Measurements from ENCODE around the gene GPRC6A. TPM values are rescaled to one million over a fixed set of nuclear protein-coding genes. Genes with fewer than 3 reads are reported as not detected.

Gene GPRC6A
- total RNA-seq, 1 donor from 2014 or later: not detected

DNA sequence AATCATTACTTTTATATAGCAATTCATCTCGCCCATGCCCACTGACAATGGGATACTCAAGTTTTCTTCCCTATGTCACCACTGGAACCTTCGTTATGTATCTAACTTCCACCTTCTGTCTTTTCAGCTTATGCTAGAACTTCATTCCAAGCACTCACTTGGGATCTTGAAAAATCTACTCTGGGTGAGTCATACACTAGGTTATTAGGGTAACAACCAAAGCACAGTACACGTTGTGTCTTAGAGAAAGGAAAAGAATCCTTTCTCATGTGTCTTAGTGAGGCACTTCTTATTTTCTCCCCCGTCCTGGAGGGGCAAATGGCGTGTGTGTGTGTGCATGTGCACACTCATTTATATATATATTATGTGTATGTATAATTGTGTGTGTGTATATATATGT is 45.0 kb downstream of the GPRC6A start:
- intact Hi-C loops (cut with micrococcal nuclease): no loop called here

DNA sequence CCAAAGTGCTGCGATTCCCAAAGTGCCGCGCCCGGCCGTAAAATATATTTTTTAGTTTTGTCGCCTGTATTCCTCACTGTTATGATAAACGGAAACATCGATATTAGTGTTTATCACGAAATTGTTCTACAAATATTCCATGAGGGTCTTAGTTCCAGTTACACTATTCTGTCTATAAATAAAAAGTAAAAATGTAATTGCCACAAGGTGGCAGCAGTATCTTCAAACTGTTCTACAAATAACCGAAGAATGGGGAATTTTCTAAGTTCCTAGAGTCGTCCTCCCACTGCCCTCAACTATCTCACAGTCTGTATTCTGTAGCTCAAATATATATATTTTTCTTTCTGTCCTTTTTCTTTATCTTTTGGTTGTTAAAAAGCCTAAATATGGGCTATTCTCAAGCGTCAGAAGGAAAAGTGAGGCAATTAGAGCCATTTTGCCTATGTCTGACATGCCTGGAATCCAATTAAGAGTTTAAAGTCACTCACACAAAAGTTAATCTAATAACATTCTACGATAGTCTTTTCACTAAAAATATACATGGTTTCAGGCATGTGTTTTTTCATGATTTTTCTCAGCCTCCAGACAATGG is 49.2 kb downstream of the GPRC6A start:
- intact Hi-C loops (cut with micrococcal nuclease): loop anchor here (1.0 to 2.0 kb wide), 2 partner anchors 67 to 190 kb away; no protein-coding TSS in a partner anchor

DNA sequence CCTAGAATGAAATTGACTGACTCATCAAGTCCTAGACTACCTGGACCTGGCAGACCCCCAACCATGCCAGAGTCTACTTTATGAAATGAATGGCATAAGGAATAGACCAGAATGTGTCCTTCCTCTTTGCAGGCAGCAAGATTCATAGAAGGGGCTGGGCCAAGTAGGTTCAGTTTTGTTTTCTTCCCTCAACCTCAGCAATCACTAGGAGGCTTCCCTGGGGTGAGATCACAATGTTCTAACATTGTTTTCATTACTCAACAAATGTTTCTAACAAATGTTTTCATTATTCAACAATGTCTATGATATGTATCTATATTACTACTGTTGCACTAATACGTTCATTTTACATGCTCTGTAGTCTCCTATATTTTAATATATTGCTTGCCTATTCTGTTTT is 55.0 kb downstream of the GPRC6A start:
- intact Hi-C loops (cut with micrococcal nuclease): no loop called here

DNA sequence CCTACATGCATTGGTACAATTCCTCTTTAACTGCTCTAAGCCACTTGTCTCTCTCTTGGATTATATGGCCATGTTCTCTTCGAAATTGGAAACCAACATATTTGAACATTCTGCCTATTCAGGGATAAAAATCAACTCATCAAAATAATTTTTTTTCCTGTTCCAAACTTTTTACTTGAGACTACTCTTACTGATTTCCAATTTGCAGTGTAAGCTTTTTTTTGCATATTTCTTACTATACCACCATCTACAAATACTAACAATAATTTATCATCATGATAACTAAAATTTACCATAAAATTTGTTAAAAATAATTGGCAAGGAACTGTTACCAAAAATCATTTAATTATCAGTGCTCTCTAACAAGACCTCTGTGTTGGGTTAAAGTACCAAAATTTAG is 56.4 kb downstream of the GPRC6A start:
- intact Hi-C loops (cut with micrococcal nuclease): no loop called here

DNA sequence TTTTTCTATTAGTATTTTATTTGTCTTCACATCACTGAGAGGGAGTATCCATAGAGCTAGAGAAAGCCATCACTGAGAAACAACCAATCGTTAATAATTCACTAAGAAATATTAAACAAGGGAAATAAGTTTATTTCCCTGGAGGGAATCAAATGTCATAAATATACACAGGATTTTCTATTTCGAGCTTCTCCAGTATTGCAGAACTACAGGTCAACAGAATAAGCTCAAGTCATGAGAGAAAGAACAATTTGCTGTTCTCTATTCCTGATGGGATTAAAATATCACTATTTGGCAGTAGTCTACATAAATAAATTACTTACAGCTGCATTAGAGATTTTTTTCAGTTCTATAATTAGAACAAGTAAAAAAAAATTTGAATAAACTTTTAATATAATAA is 61.2 kb downstream of the GPRC6A start:
- intact Hi-C loops (cut with micrococcal nuclease): no loop called here

DNA sequence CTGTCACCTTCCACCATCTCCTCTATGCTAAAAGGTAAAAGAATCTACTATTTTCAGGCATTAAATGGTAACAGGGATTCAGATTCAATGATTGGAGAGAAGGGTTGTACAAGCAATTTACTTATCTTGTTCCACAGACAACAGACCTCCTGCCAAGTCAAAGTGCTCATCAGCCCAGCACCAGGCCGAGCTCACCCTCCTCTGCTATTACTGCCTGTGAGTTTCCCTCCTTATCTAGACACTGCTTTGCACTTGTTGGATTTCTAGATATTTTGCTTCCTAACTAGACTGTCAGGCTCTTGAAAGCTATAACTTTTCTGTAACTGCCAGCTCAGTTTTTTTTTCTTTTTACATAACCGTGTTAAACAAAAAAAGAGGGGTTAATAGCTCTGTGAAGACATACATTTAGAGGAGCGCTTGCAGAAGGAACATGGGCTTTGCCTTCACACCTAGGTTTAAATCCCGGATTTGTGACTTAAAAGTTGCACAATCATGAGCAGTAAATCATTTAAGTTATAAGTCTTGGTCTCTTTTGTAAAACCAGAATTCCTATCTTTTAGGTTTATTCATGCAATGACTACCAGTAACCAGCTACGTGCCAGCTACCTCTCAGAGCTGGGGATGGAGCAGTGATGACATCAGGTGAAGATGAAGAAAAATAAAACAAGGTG is 62.2 kb downstream of the GPRC6A start:
- intact Hi-C loops (cut with micrococcal nuclease): no loop called here

DNA sequence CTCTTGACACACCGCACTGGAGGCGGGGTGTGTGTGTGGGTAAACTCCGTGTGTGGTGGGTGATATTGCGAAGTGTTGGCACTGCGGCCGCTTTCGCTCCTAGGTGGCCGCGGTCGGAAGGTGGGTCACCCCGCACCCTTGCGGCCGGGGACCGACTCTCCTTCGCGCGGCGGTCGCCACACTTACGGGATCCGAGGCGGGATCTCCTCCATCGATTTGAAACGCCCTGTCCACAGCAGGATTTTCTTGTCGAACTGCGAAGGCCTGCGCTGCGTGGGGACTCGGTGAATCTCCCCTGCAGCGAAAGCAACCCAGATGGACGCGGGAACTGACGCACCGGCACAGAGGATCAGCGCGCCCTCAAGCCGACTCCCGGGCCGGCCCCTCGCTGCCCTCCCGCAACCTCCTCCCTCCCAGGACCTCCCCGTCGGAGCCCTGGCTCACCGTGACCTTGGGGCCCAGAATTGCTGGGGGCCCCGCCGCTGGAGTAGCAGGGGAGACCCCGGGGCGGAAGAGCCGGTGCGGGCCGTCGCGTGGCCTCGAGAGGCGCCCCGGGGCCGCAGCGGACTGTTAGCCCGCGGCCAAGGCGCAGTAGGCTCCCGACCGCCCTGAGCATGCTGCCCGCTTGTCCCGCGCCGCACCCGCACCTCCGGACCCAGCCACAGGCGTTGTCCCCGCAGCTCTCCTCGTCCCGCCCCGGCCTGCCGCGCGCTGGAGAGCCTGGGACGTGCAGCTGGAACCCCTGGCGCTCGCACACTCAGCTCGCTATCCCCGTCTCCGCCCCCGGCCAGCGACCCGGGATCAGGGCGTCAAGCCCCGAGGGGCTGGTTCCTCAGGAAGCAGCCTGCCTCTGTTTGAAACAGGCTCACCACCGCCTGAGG is 63.7 kb downstream of the GPRC6A start, which contains the start of gene FAM162B:
TSS of gene FAM162B (minus strand) at position 759 of the 881 bp plus-strand sequence. CDS start at position 616, 143 bp downstream.
- intact Hi-C loops (cut with micrococcal nuclease): no loop called here

DNA sequence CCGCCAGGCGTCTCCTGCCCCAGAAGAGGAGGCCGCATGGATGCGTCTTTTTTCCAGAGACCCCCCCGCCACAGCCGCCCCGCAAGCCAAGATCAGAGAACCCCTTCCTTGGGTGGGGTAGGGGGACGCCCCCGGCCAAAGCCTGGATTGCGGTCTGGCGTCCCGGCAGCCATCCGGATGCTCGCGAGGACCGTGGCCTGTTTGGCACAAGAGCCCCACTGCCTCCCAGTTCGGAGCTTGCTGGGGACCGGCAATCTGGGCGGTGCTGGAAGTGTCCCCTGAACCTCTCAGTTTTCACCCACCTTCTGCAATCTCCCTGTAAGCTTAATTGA is 64.3 kb downstream of the GPRC6A start:
- intact Hi-C loops (cut with micrococcal nuclease): no loop called here

DNA sequence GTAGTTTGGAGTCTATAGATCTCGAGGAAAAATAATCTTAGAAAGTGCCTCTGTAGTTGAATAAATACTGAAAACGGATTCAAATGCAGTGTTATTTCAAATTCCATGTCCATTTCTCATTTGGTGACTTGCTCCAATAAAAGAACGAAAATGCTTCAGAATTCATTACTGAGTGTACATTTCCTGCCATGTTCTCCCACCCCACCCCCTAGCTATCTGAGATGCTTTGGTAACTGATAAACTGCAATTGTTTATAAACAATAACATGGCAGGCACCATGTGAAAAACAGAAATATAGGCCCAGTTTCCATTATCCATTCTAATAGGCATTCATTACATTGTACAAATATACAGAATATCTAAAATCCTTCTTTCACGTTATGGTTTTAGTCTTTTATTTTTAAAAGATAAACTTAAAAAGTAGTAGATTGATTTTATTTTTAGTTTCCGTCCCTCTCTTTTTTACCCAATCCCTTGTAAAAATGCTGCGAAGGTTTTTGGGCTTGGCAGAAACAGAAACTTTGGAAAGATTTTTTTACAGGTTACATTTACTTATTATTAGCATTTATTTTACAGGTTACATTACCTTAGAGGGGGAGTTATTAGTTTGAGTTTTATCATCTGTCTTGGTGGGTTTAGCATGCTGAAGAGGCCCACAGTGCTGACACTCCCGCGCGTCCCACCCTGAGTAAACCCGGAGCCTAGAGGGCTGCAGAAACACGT is 64.8 kb downstream of the GPRC6A start:
- intact Hi-C loops (cut with micrococcal nuclease): no loop called here

DNA sequence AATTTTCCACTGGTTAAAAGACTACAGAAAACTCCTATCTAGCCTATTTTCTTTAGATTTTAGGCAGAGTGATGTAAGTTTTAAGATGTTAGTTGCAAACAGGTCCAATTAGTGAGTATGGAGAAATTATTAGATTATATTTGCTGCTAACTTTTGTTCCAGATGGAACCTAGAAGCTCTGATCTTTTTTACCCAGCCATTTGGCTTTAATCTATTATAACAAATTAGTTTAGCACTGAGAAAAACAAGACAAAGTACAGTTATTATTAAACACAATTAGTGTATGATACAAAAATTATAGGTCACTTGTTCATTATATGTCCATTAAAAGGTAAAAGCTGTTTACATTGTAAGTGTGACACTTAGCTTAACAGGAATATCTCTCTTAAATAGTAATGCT is 65.8 kb downstream of the GPRC6A start:
- intact Hi-C loops (cut with micrococcal nuclease): no loop called here

DNA sequence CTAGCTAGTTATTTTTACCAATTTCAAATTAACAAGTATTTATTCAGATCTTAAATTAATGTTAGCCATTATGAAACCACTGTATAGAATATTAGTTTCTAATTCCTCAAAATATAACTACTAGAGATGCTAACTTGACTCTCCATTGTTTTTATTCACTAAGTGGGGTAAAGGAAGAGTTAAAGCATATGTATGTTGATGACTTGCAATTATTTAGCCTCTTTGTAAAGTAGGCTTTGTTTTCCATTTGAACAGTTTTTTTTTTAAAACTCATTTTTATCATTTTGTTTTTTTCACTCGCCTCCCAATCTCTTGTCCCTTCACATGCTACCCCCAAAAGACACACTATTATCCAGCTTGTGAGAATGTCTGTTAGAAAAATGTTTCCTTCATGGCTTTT is 66.6 kb downstream of the GPRC6A start:
- intact Hi-C loops (cut with micrococcal nuclease): no loop called here

DNA sequence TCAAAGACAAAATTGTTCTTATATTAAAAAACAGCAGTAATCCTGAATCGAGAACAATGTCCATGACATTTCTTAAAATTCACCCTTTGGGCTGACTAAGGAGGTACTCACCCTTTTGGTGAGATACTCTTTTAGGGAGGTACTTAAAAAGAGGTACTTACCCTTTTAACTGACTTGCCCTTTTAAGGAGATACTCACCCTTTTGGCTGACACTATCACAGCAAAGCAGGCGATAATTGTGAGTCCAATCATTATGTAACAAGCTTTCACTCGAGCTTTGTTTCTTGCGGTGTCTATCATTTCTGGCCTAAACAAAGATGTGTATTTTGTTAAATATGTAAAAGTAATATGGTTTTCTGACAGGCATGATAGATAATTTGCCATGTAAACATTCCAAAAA is 67.1 kb downstream of the GPRC6A start:
- intact Hi-C loops (cut with micrococcal nuclease): no loop called here

DNA sequence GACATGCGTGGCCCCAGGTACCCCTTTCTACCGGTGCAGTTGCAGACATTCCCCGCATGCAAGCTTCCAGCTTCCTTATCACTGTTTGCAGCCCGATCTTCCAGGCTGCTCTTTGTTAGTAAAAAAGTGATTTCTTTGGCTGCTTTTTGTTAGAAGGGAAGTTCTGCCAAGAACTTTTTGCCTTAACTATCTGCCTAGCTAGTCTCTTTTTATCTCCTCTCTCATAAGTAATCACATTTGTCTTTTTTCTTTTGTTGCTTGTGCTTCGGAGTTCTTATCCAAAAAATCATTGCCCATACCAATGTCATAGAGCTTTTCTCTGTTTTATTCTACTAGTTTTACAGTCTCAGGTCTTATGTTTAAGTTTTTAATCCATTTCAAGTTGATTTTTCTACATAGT is 83.7 kb downstream of the GPRC6A start:
- intact Hi-C loops (cut with micrococcal nuclease): no loop called here

Other genes starting within 250 kb of the GPRC6A start
- gene RSPH4A, start 212.6 kb downstream of the GPRC6A start, total RNA-seq: 0.27 and 0.32 TPM in 2 replicates
- 16.5 and 16.7 TPM in 2 replicates for gene ZUP1, start 160.3 kb downstream of the GPRC6A start, total RNA-seq
- 8.4 and 10.0 TPM in 2 replicates for gene KPNA5, start 147.9 kb downstream of the GPRC6A start, total RNA-seq
- gene FAM162B, start 63.4 kb downstream of the GPRC6A start, total RNA-seq: not detected in 2 replicates
- gene RFX6, start 48.2 kb upstream of the GPRC6A start, total RNA-seq: not detected in 2 replicates

Measured in T-helper 2 cell treated with Interferon-gamma antibody and Interleukin-4, amounts not matched to agents 100 ng/mL and 5 ng/mL, for 36 hours (primary cell).